Ishikawa (cell line): ENCODE data around the gene SLC13A4.

Experiments
- CREB1 ChIP-seq: IDR thresholded peaks from 2 replicates; pipeline ENCODE4 v1.6.1; 2012; ENCODE audit warnings: low read depth
- EGR1 ChIP-seq: IDR thresholded peaks from 2 replicates; pipeline ENCODE4 v1.6.1; 2012
- EP300 ChIP-seq: IDR thresholded peaks from 2 replicates; pipeline ENCODE4 v1.6.1; 2012; ENCODE audit warnings: borderline replicate concordance
- FOXM1 ChIP-seq: IDR thresholded peaks from 2 replicates; pipeline ENCODE4 v1.6.1; 2012; ENCODE audit warnings: low read depth, borderline replicate concordance
- RAD21 ChIP-seq: IDR thresholded peaks from 2 replicates; pipeline ENCODE4 v1.6.1; 2012; ENCODE audit warnings: low read depth
- TAF1 ChIP-seq: IDR thresholded peaks from 2 replicates; pipeline ENCODE4 v1.6.1; 2012; ENCODE audit warnings: low read depth, mild to moderate bottlenecking
- TCF12 ChIP-seq: IDR thresholded peaks from 2 replicates; pipeline ENCODE4 v1.6.1; 2012; ENCODE audit warnings: low read depth
- TEAD4 ChIP-seq: IDR thresholded peaks from 2 replicates; pipeline ENCODE4 v1.6.1; 2012
- YY1 ChIP-seq: IDR thresholded peaks from 2 replicates; pipeline ENCODE4 v1.6.1; 2012; ENCODE audit warnings: low read depth
- ZBTB7A ChIP-seq: IDR thresholded peaks from 2 replicates; pipeline ENCODE4 v1.6.1; 2012; ENCODE audit warnings: low read depth
- TF ChIP-seq, protein P1 (sequence below): IDR thresholded peaks from 2 replicates; pipeline ENCODE4 v1.6.1; 2012
- TF ChIP-seq, protein P2 (sequence below): IDR thresholded peaks from 2 replicates; pipeline ENCODE4 v1.6.1; 2012; ENCODE audit warnings: low read depth, mild to moderate bottlenecking

DNA sequence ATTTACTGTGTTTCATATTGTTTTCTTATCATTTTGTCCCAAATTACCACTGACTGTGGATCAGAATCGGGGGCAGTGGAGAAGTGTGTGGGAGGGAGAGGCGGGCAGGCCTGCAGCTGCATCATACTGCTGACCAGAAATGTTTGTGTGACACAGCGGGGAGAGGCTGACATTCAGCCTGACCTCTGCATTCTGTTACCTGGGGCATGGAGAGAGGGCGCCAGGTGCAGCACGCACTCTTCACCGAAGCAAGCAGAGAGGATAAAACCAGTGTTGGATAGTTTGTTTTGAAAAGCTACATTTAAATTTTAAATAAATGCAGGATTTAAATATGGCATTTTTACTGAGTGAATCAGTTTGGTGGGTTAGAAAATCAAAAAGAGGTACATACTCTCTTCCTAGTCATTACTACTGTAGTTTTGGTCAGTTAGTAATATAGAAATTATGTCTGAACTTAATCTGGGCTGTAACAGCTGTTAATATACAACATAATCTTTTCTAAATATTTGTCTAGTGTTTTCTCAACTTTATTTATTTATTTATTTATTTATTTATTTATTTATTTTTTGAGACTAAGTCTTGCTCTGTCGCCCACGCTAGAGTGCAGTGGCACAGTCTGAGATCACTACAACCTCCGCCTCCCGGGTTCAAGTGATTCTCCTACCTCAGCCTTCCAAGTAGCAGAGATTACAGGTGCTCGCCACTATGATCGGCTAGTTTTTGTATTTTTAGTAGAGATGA lies 74.5 kb downstream of the SLC13A4 start:
- TF ChIP-seq EP300, result no peak
- TF ChIP-seq FOXM1, result no peak
- TF ChIP-seq, protein P1, sequence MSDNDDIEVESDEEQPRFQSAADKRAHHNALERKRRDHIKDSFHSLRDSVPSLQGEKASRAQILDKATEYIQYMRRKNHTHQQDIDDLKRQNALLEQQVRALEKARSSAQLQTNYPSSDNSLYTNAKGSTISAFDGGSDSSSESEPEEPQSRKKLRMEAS, result no peak
- TF ChIP-seq, protein P2, sequence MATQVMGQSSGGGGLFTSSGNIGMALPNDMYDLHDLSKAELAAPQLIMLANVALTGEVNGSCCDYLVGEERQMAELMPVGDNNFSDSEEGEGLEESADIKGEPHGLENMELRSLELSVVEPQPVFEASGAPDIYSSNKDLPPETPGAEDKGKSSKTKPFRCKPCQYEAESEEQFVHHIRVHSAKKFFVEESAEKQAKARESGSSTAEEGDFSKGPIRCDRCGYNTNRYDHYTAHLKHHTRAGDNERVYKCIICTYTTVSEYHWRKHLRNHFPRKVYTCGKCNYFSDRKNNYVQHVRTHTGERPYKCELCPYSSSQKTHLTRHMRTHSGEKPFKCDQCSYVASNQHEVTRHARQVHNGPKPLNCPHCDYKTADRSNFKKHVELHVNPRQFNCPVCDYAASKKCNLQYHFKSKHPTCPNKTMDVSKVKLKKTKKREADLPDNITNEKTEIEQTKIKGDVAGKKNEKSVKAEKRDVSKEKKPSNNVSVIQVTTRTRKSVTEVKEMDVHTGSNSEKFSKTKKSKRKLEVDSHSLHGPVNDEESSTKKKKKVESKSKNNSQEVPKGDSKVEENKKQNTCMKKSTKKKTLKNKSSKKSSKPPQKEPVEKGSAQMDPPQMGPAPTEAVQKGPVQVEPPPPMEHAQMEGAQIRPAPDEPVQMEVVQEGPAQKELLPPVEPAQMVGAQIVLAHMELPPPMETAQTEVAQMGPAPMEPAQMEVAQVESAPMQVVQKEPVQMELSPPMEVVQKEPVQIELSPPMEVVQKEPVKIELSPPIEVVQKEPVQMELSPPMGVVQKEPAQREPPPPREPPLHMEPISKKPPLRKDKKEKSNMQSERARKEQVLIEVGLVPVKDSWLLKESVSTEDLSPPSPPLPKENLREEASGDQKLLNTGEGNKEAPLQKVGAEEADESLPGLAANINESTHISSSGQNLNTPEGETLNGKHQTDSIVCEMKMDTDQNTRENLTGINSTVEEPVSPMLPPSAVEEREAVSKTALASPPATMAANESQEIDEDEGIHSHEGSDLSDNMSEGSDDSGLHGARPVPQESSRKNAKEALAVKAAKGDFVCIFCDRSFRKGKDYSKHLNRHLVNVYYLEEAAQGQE, result no peak
- no peak for TF ChIP-seq TAF1
- TF ChIP-seq TCF12, result no peak
- no peak for TF ChIP-seq YY1
- TF ChIP-seq TEAD4, result no peak
- TF ChIP-seq RAD21, result no peak
- no peak for TF ChIP-seq CREB1
- no peak for TF ChIP-seq ZBTB7A
- TF ChIP-seq EGR1, result no peak
